IMR-90 (cell line): ENCODE results near the gene ELMO1. TPM values are rescaled to one million over a fixed set of nuclear protein-coding genes. Genes with fewer than 3 reads are reported as not detected.

Source experiments
- ATAC-seq: fragments of 200-7000 bp; cut with Tn5 transposase; 2 replicates; pipeline ENCODE4 v1.9.1; 2020; ENCODE audit warnings: low read depth, mild to moderate bottlenecking, moderate library complexity
- BruUV-seq: library from RNA; stranded (reverse); fragments of 400-500 nt; replicated peaks from 2 replicates; lab custom pipeline; 2021; lab: Mats Ljungman, UMichigan
- CTCF ChIA-PET: fragments of 300-600 bp; formaldehyde crosslinking; extraction: SDS; loops from one replicate; lab custom pipeline; 2021; ENCODE audit warnings: antibody characterized with exemption; lab: Yijun Ruan, JAX
- POLR2A ChIA-PET: fragments of 300-600 bp; sonication (Branson Sonifier 250); formaldehyde crosslinking; loops from one replicate; lab custom pipeline; 2022; ENCODE audit warnings: antibody characterized with exemption; ENCODE audit not compliant: unreplicated experiment; lab: Charles Lee
- DNase-seq: peaks from one replicate; pipeline ENCODE4 v3.0.0; 2013
- H2AFZ ChIP-seq: replicated peaks from 2 replicates; pipeline ENCODE3; 2013; ENCODE audit warnings: low read length, mild to moderate bottlenecking; ENCODE audit not compliant: poor library complexity
- H2AK5ac ChIP-seq: 2 replicates; pipeline ENCODE4 v1.6.1; 2013; ENCODE audit warnings: low read depth, low read length, inconsistent platforms
- H2AK9ac ChIP-seq: replicated peaks from 2 replicates; pipeline ENCODE3; 2013; ENCODE audit warnings: mild to moderate bottlenecking, low read depth, low read length, moderate library complexity; ENCODE audit not compliant: poor library complexity
- H2BK120ac ChIP-seq: 2 replicates; pipeline ENCODE4 v1.6.1; 2013; ENCODE audit warnings: low read depth, low read length, inconsistent platforms
- H2BK15ac ChIP-seq: 3 replicates; pipeline ENCODE4 v1.6.1; 2013; ENCODE audit warnings: low read depth, low read length, inconsistent platforms
- H2BK20ac ChIP-seq: 2 replicates; pipeline ENCODE4 v1.6.1; 2013; ENCODE audit warnings: low read depth, mild to moderate bottlenecking, inconsistent platforms, low read length, moderate library complexity
- H2BK5ac ChIP-seq: 2 replicates; pipeline ENCODE4 v1.6.1; 2013; ENCODE audit warnings: mild to moderate bottlenecking, low read depth, low read length, inconsistent platforms; ENCODE audit not compliant: poor library complexity, severe bottlenecking
- H3K14ac ChIP-seq: replicated peaks from 2 replicates; pipeline ENCODE4 v1.6.1; 2013; ENCODE audit warnings: low read depth, low read length, inconsistent platforms
- H3K18ac ChIP-seq: 2 replicates; pipeline ENCODE4 v1.6.1; 2013; ENCODE audit warnings: low read depth, low read length, control low read depth
- H3K23ac ChIP-seq: 2 replicates; pipeline ENCODE4 v1.6.1; 2013; ENCODE audit warnings: low read depth, low read length, inconsistent platforms
- H3K27ac ChIP-seq: 2 replicates; pipeline ENCODE4 v1.5.1; 2013; ENCODE audit warnings: mild to moderate bottlenecking, control low read depth, low read length; ENCODE audit not compliant: insufficient read depth
- H3K27me3 ChIP-seq: 2 replicates; pipeline ENCODE4 v1.6.1; 2013; ENCODE audit warnings: low read length; ENCODE audit not compliant: control insufficient read depth, insufficient read depth
- H3K36me3 ChIP-seq: 2 replicates; pipeline ENCODE4 v1.6.1; 2013; ENCODE audit warnings: low read length, mixed read lengths; ENCODE audit not compliant: control insufficient read depth, insufficient read depth
- H3K4ac ChIP-seq: 2 replicates; pipeline ENCODE4 v1.6.1; 2013; ENCODE audit warnings: low read depth, low read length, inconsistent platforms
- H3K4me1 ChIP-seq: 2 replicates; pipeline ENCODE4 v1.6.1; 2013; ENCODE audit warnings: low read length, mixed read lengths; ENCODE audit not compliant: control insufficient read depth, insufficient read depth
- H3K4me2 ChIP-seq: 2 replicates; pipeline ENCODE4 v1.6.1; 2013; ENCODE audit warnings: low read depth, mild to moderate bottlenecking, control low read depth, low read length, moderate library complexity
- H3K4me3 ChIP-seq: 2 replicates; pipeline ENCODE4 v1.5.1; 2013; ENCODE audit warnings: low read depth, mild to moderate bottlenecking, control low read depth, low read length, moderate library complexity; ENCODE audit not compliant: insufficient read depth
- H3K56ac ChIP-seq: 2 replicates; pipeline ENCODE4 v1.6.1; 2013; ENCODE audit warnings: low read length, inconsistent platforms; ENCODE audit not compliant: insufficient read depth; ENCODE audit errors: extremely low read depth
- H3K79me1 ChIP-seq, 2 experiments: 2 replicates each; pipeline ENCODE4 v1.6.1; 2013; ENCODE audit warnings: low read length in 2 of 2, inconsistent platforms in 1 of 2, low read depth in 1 of 2
- H3K9ac ChIP-seq: 2 replicates; pipeline ENCODE4 v1.6.1; 2013; ENCODE audit warnings: low read depth, low read length, control low read depth
- H3K9me1 ChIP-seq: 2 replicates; pipeline ENCODE4 v1.6.1; 2013; ENCODE audit warnings: low read length, inconsistent platforms; ENCODE audit not compliant: insufficient read depth
- H3K9me3 ChIP-seq: 2 replicates; pipeline ENCODE4 v1.6.1; 2013; ENCODE audit warnings: low read length; ENCODE audit not compliant: control insufficient read depth, insufficient read depth
- H4K20me1 ChIP-seq: 2 replicates; pipeline ENCODE4 v1.6.1; 2013; ENCODE audit warnings: low read length, inconsistent platforms; ENCODE audit not compliant: insufficient read depth
- H4K5ac ChIP-seq: 2 replicates; pipeline ENCODE4 v1.6.1; 2013; ENCODE audit warnings: mild to moderate bottlenecking, low read depth, low read length, control low read depth
- H4K8ac ChIP-seq, 2 experiments: 2 replicates each; pipeline ENCODE4 v1.6.1; 2013; ENCODE audit warnings: low read depth in 2 of 2, low read length in 2 of 2, control low read depth in 1 of 2, inconsistent platforms in 1 of 2
- H4K91ac ChIP-seq: 2 replicates; pipeline ENCODE4 v1.6.1; 2013; ENCODE audit warnings: low read depth, low read length, inconsistent platforms; ENCODE audit not compliant: insufficient read depth
- BHLHE40 ChIP-seq: fragments of 150-350 bp; IDR thresholded peaks from 2 replicates; pipeline ENCODE4 v1.6.1; 2016; ENCODE audit warnings: mild to moderate bottlenecking, low read depth, low read length
- CHD1 ChIP-seq: IDR thresholded peaks from 2 replicates; pipeline ENCODE4 v1.6.1; 2012; ENCODE audit warnings: low read depth, low read length, improper control_type of control experiment
- CTCF ChIP-seq: conservative IDR thresholded peaks from 2 replicates; pipeline ENCODE4 v1.5.1; 2012; ENCODE audit warnings: mild to moderate bottlenecking, low read depth, low read length, improper control_type of control experiment
- ELK1 ChIP-seq: fragments of 150-350 bp; IDR thresholded peaks from 2 replicates; pipeline ENCODE4 v1.6.1; 2016; ENCODE audit warnings: low read depth, mild to moderate bottlenecking, low read length, moderate library complexity, borderline replicate concordance
- MAZ ChIP-seq: IDR thresholded peaks from 2 replicates; pipeline ENCODE4 v1.6.1; 2012; ENCODE audit warnings: low read depth, mild to moderate bottlenecking, low read length, improper control_type of control experiment, moderate library complexity, borderline replicate concordance
- MXI1 ChIP-seq: IDR thresholded peaks from 2 replicates; pipeline ENCODE4 v1.6.1; 2012; ENCODE audit warnings: low read depth, mild to moderate bottlenecking, low read length, moderate library complexity, borderline replicate concordance
- NFE2L2 ChIP-seq: fragments of 150-350 bp; IDR thresholded peaks from 2 replicates; pipeline ENCODE4 v1.6.1; 2016; ENCODE audit warnings: low read depth, mild to moderate bottlenecking, low read length
- POLR2A ChIP-seq: IDR thresholded peaks from 2 replicates; pipeline ENCODE4 v1.6.1; 2012; ENCODE audit warnings: mild to moderate bottlenecking, low read depth, low read length
- RAD21 ChIP-seq: IDR thresholded peaks from 2 replicates; pipeline ENCODE4 v1.6.1; 2012; ENCODE audit warnings: low read length, improper control_type of control experiment
- RFX5 ChIP-seq: IDR thresholded peaks from 2 replicates; pipeline ENCODE4 v1.8.0; 2012; ENCODE audit warnings: low read depth, mild to moderate bottlenecking, low read length, moderate library complexity
- SMC3 ChIP-seq: fragments of 150-350 bp; IDR thresholded peaks from 2 replicates; pipeline ENCODE4 v1.6.1; 2016; ENCODE audit warnings: low read depth, mild to moderate bottlenecking, antibody characterized with exemption, low read length, moderate library complexity
- USF2 ChIP-seq: fragments of 150-350 bp; IDR thresholded peaks from 2 replicates; pipeline ENCODE4 v1.6.1; 2017; ENCODE audit warnings: mild to moderate bottlenecking, antibody characterized with exemption, low read length, low read depth
- WGBS, 2 experiments: methylation state at CpG; one replicate each; pipeline versions ENCODE4 v1.1.5 to v1.1.7; 2013; ENCODE audit warnings: missing lambda C conversion rate in 2 of 2; ENCODE audit not compliant: insufficient read length in 1 of 2; ENCODE audit errors: extremely low coverage in 2 of 2; 5-methylcytosine and 5-hydroxymethylcytosine counted together
- dilution Hi-C: fragments of 300-500 bp; cut with HindIII; formaldehyde crosslinking; loops from one replicate; pipeline ENCODE4 v1.14.3; 2018; ENCODE audit warnings: low sequenced_read_pairs; ENCODE audit not compliant: unreplicated experiment
- in situ Hi-C: fragments of 300-500 bp; cut with MboI; formaldehyde crosslinking; loops from 3 replicates; pipeline ENCODE4 v1.14.3; 2019; ENCODE audit warnings: low sequenced_read_pairs, inconsistent platforms, mixed read lengths
- intact Hi-C: fragments of 100-400 bp; cut with micrococcal nuclease; formaldehyde crosslinking; loops from 2 replicates; pipeline ENCODE4 v1.10.0; 2022
- polyA plus RNA-seq, 3 experiments: library from polyadenylated mRNA; depleted of rRNA; stranded (reverse); fragments of >200 nt; gene quantifications; 2 replicates each; pipeline ENCODE4 v1.2.3, GENCODE V29; 2012; ENCODE audit warnings: low replicate concordance in 1 of 3
- total RNA-seq: library from RNA; depleted of rRNA; stranded (reverse); fragments of >200 nt; gene quantifications from 2 replicates; pipeline ENCODE4 v1.2.3, GENCODE V29; 2012

Gene ELMO1
- total and polyA plus RNA-seq, 2 of the 4 experiments (the other 2 are of a cell fraction), result 0.03 TPM; not detected in 1

- Histone ChIP-seq H3K4me2 (no peak overlapping the region), H3K4me1 (no peaks in the 10 kb centered on the region), H3K18ac (no peak overlapping the region), H2BK120ac (no peak overlapping the region), H2AK9ac (no peak overlapping the region), H3K27me3 (no peaks in the 10 kb centered on the region), H2AK5ac (no peak overlapping the region), H3K9me1 (no peaks in the 10 kb centered on the region), H2BK20ac (no peak overlapping the region), H2BK15ac (no peak overlapping the region), H3K36me3 (no peaks in the 10 kb centered on the region), H3K4ac (no peak overlapping the region), H4K8ac (no peak overlapping the region), H3K9me3 (no peaks in the 10 kb centered on the region), H3K9ac (no peak overlapping the region), H3K23ac (no peak overlapping the region), H3K14ac (no peak overlapping the region), H3K56ac (no peak overlapping the region), H4K5ac (no peak overlapping the region), H2BK5ac (no peak overlapping the region), H4K20me1 (no peaks in the 10 kb centered on the region), H3K27ac (no peak overlapping the region), H3K4me3 (no peak overlapping the region), H3K79me1 (no peaks in the 10 kb centered on the region), H2AFZ (no peak overlapping the region), H4K91ac (no peak overlapping the region)
- in situ Hi-C loops, result no loop called here
- ATAC-seq, result no peak
- DNase-seq, result no peak
- dilution Hi-C loops, result no loop called here
- CTCF ChIA-PET, result no interaction called here
- TF ChIP-seq MXI1 (no peak), NFE2L2 (no peak), ELK1 (no peak), RAD21 (no peak), POLR2A (no peak), CHD1 (no peak), CTCF (no peak), RFX5 (no peak), MAZ (no peak), USF2 (no peak), BHLHE40 (no peak), SMC3 (no peak)
- 0% methylated on average over 2 of the region's 10 CpGs; no CpG with 5 or more reads in 1 of the 2 experiments for WGBS, 2 experiments
- intact Hi-C loops, result loop anchor here (5.0 kb wide), 1 partner anchor 177 kb away; no protein-coding TSS in a partner anchor
- POLR2A ChIA-PET, result no interaction called here
- no TSS peak for BruUV-seq
These were observed 584.6 kb downstream of the ELMO1 start for GRCh38 chr7:36863901-36864701.
